Upper lobe of left lung (tissue), 6 donors: ENCODE results near the gene METTL4. TPM values are rescaled to one million over a fixed set of nuclear protein-coding genes. Genes with fewer than 3 reads are reported as not detected.

Experiments used
- ATAC-seq, 2 donors: fragments of 200-7000 bp; cut with Tn5 transposase; one replicate each; pipeline ENCODE4 v1.9.1; 2022; ENCODE audit warnings: mild to moderate bottlenecking in 2 of 2, moderate library complexity in 2 of 2; ENCODE audit not compliant: low FRiP score in 2 of 2
- DNase-seq, 2 donors: peaks; one replicate each; pipeline ENCODE4 v3.0.0-alpha.2; 2019 to 2020
- H3K27ac ChIP-seq, 4 donors: fragments of 200-600 bp; sonication (generic); one replicate each; pipeline ENCODE4 v1.5.1; 2016 to 2019
- H3K27me3 ChIP-seq, 4 donors: fragments of 200-600 bp; sonication (generic); one replicate each; pipeline ENCODE4 v1.5.1; 2017 to 2019
- H3K36me3 ChIP-seq, 4 donors: fragments of 200-600 bp; sonication (generic); one replicate each; pipeline ENCODE4 v1.5.1; 2016 to 2019
- H3K4me1 ChIP-seq, 4 donors: fragments of 200-600 bp; sonication (generic); one replicate each; pipeline ENCODE4 v1.5.1; 2018 to 2019
- H3K4me3 ChIP-seq, 4 donors: fragments of 200-600 bp; sonication (generic); one replicate each; pipeline ENCODE4 v1.5.1; 2017 to 2019; ENCODE audit warnings: mild to moderate bottlenecking in 2 of 4, moderate library complexity in 1 of 4
- H3K9me3 ChIP-seq, 4 donors: fragments of 200-600 bp; sonication (generic); one replicate each; pipeline ENCODE4 v1.5.1; 2018 to 2019
- CTCF ChIP-seq, 6 experiments: fragments of 450-650 bp in 4 of 6; fragments of 200-600 bp in 2 of 6; sonication (generic) in 2 of 6; IDR thresholded peaks; one replicate each; pipeline ENCODE4 v1.5.1; 2016 to 2019; ENCODE audit warnings: antibody characterized with exemption in 6 of 6
- EP300 ChIP-seq, 4 donors: sonication (generic); formaldehyde crosslinking; IDR thresholded peaks; one replicate each; pipeline ENCODE4 v1.5.1; 2017; ENCODE audit warnings: antibody characterized with exemption in 4 of 4, control low read depth in 2 of 4
- POLR2A ChIP-seq, 4 donors: fragments of 450-650 bp; IDR thresholded peaks; one replicate each; pipeline ENCODE4 v1.5.1; 2016 to 2017; ENCODE audit warnings: antibody characterized with exemption in 4 of 4, mild to moderate bottlenecking in 2 of 4
- POLR2AphosphoS5 ChIP-seq, 2 donors: sonication (generic); formaldehyde crosslinking; IDR thresholded peaks; one replicate each; pipeline ENCODE4 v1.5.1; 2017; ENCODE audit warnings: antibody characterized with exemption in 2 of 2
- WGBS, 2 donors: methylation state at CpG; one replicate each; pipeline ENCODE4 v1.1.5; 2017 to 2018; 5-methylcytosine and 5-hydroxymethylcytosine counted together
- total RNA-seq, 6 donors: library from RNA; depleted of rRNA in 4 of 6; stranded (reverse); fragments of >200 nt in 4 of 6; gene quantifications; one replicate each; pipeline versions ENCODE4 v1.1.0 to v1.2.1, GENCODE V29; 2016 to 2021
- donor health status: DM: no; HTN: no; CAD: no; lungs with moderate emphysema.
- donor health status: DM: no; HTN: yes; CAD: no; lungs with severe emphysema.

The METTL4 gene
- total RNA-seq, 6 donors from 2014 or later: 2.7 to 11.2 (median 4.8) TPM

GRCh38 chr18:2538844-2539243 is 32.5 kb downstream of the METTL4 start:
- WGBS, 2 donors: 64 to 72% methylated on average over 1 of the region's 1 CpG
- no peak for DNase-seq
- no peak for TF ChIP-seq CTCF (IDR thresholded peaks at IDR 0.05)
- no peak for TF ChIP-seq POLR2AphosphoS5 (IDR thresholded peaks at IDR 0.05)
- no peak for TF ChIP-seq POLR2A (IDR thresholded peaks at IDR 0.05)
- no peak for TF ChIP-seq EP300 (IDR thresholded peaks at IDR 0.05)
- Histone ChIP-seq H3K4me3 (no peak overlapping the region), H3K36me3 (peaks cover 0 to 17% (median 1%) of the 10 kb centered on the region in 4 donors), H3K4me1 (no peaks in the 10 kb centered on the region), H3K27ac (no peak overlapping the region), H3K27me3 (no peaks in the 10 kb centered on the region), H3K9me3 (no peaks in the 10 kb centered on the region)
- ATAC-seq: no peak

- DNase-seq (no peak), ATAC-seq (no peak)
- H3K4me1 ChIP-seq: no peaks in the 10 kb centered on the region
- WGBS, 2 donors: 95 to 100% methylated on average over 1 of the region's 1 CpG
- H3K36me3 ChIP-seq: peaks cover 0 to 13% (median 1%) of the 10 kb centered on the region in 4 donors
- H3K27me3 ChIP-seq: no peaks in the 10 kb centered on the region
- no peaks in the 10 kb centered on the region for H3K9me3 ChIP-seq
- H3K4me3 ChIP-seq: no peak overlapping the region
- TF ChIP-seq CTCF (IDR thresholded peaks at IDR 0.05) (no peak), POLR2A (IDR thresholded peaks at IDR 0.05) (no peak), EP300 (IDR thresholded peaks at IDR 0.05) (no peak), POLR2AphosphoS5 (IDR thresholded peaks at IDR 0.05) (no peak)
- no peak overlapping the region for H3K27ac ChIP-seq
Measured at GRCh38 chr18:2538236-2538635, 33.1 kb downstream of the METTL4 start.

- no peak for ATAC-seq
- 46 to 49% methylated on average over 3 of the region's 3 CpGs for WGBS, 2 donors
- no peak for TF ChIP-seq POLR2A (IDR thresholded peaks at IDR 0.05)
- no peak for TF ChIP-seq EP300 (IDR thresholded peaks at IDR 0.05)
- no peak for TF ChIP-seq CTCF (IDR thresholded peaks at IDR 0.05)
- TF ChIP-seq POLR2AphosphoS5 (IDR thresholded peaks at IDR 0.05): no peak
Measured at GRCh38 chr18:2537296-2537695, 34.0 kb downstream of the METTL4 start.

GRCh38 chr18:2536493-2536892 is 34.8 kb downstream of the METTL4 start:
- H3K4me1 ChIP-seq: no peaks in the 10 kb centered on the region
- WGBS, 2 donors: 63 to 64% methylated on average over 4 of the region's 4 CpGs
- DNase-seq (no peak), ATAC-seq (peak in 1 of 2 donors; percentile 44)
- H3K9me3 ChIP-seq: no peaks in the 10 kb centered on the region
- H3K4me3 ChIP-seq: no peak overlapping the region
- H3K27ac ChIP-seq: no peak overlapping the region
- H3K27me3 ChIP-seq: no peaks in the 10 kb centered on the region
- TF ChIP-seq CTCF (IDR thresholded peaks at IDR 0.05) (no peak), POLR2A (IDR thresholded peaks at IDR 0.05) (no peak), EP300 (IDR thresholded peaks at IDR 0.05) (no peak), POLR2AphosphoS5 (IDR thresholded peaks at IDR 0.05) (no peak)
- peaks cover 0 to 13% (median 1%) of the 10 kb centered on the region in 4 donors for H3K36me3 ChIP-seq

More at GRCh38 chr18:2537296-2537695, 34.0 kb downstream of the METTL4 start:
- H3K4me1 ChIP-seq: no peaks in the 10 kb centered on the region
- no peaks in the 10 kb centered on the region for H3K9me3 ChIP-seq
- no peak overlapping the region for H3K4me3 ChIP-seq
- peaks cover 0 to 13% (median 1%) of the 10 kb centered on the region in 4 donors for H3K36me3 ChIP-seq
- H3K27me3 ChIP-seq: no peaks in the 10 kb centered on the region
- H3K27ac ChIP-seq: no peak overlapping the region
- no peak for DNase-seq

- Histone ChIP-seq H3K27me3 (no peaks in the 10 kb centered on the region), H3K27ac (no peak overlapping the region), H3K4me1 (no peaks in the 10 kb centered on the region), H3K36me3 (peaks cover 0 to 13% (median 1%) of the 10 kb centered on the region in 4 donors), H3K4me3 (no peak overlapping the region), H3K9me3 (no peaks in the 10 kb centered on the region)
- TF ChIP-seq EP300 (IDR thresholded peaks at IDR 0.05) (no peak), POLR2A (IDR thresholded peaks at IDR 0.05) (no peak)
- DNase-seq (no peak), ATAC-seq (no peak)
- 47 to 50% methylated on average over 2 of the region's 2 CpGs for WGBS, 2 donors
Measured at GRCh38 chr18:2536063-2536462, 35.2 kb downstream of the METTL4 start.
